HG03196 (cell line): ENCODE data around the gene UIMC1.

Experiments used
- ATAC-seq: cut with Tn5 transposase; IDR thresholded peaks from one replicate; pipeline ENCODE4 v1.9.1; 2021; ENCODE audit not compliant: unreplicated experiment

Gene UIMC1

GRCh38 chr5:176955895-176956294 lies 50.7 kb downstream of the UIMC1 start:
- no peak for ATAC-seq

- no peak for ATAC-seq
Measured at GRCh38 chr5:176954050-176954449, 52.5 kb downstream of the UIMC1 start.

- no peak for ATAC-seq
Measured at GRCh38 chr5:176952531-176953193, 53.9 kb downstream of the UIMC1 start.

- no peak for ATAC-seq
Measured at GRCh38 chr5:176948458-176948857, 58.1 kb downstream of the UIMC1 start.

- ATAC-seq = no peak
Measured at GRCh38 chr5:176947847-176948246, 58.7 kb downstream of the UIMC1 start.

GRCh38 chr5:176944268-176944667 lies 62.3 kb downstream of the UIMC1 start:
- ATAC-seq = no peak

- no peak for ATAC-seq
Measured at GRCh38 chr5:176943816-176944215, 62.8 kb downstream of the UIMC1 start.

- ATAC-seq = no peak
Measured at GRCh38 chr5:176941951-176942350, 64.6 kb downstream of the UIMC1 start.

GRCh38 chr5:176938472-176938871 lies 68.1 kb downstream of the UIMC1 start:
- ATAC-seq = no peak

- no peak for ATAC-seq
Measured at GRCh38 chr5:176935017-176935416, 71.6 kb downstream of the UIMC1 start.

- ATAC-seq = no peak
Measured at GRCh38 chr5:176934309-176934930, 72.2 kb downstream of the UIMC1 start.

GRCh38 chr5:176929654-176930053 lies 76.9 kb downstream of the UIMC1 start:
- ATAC-seq = no peak

GRCh38 chr5:176927562-176927961 lies 79.0 kb downstream of the UIMC1 start:
- ATAC-seq = no peak

- no peak for ATAC-seq
Measured at GRCh38 chr5:176922817-176923216, 83.8 kb downstream of the UIMC1 start.

- ATAC-seq = no peak
Measured at GRCh38 chr5:176921714-176922113, 84.9 kb downstream of the UIMC1 start.

GRCh38 chr5:176918613-176919012 lies 88.0 kb downstream of the UIMC1 start:
- ATAC-seq = no peak

GRCh38 chr5:176916337-176916736 lies 90.2 kb downstream of the UIMC1 start:
- ATAC-seq = no peak

GRCh38 chr5:176915906-176916305 lies 90.7 kb downstream of the UIMC1 start:
- ATAC-seq = no peak

- no peak for ATAC-seq
Measured at GRCh38 chr5:176912115-176912514, 94.5 kb downstream of the UIMC1 start.

GRCh38 chr5:176908675-176909368 lies 97.8 kb downstream of the UIMC1 start:
- no peak for ATAC-seq

GRCh38 chr5:176906796-176907195 lies 99.8 kb downstream of the UIMC1 start:
- no peak for ATAC-seq

- ATAC-seq = no peak
Measured at GRCh38 chr5:176906126-176906525, 100.5 kb downstream of the UIMC1 start.
